ENCODE results near the gene REV3L. TPM values are rescaled to one million over a fixed set of nuclear protein-coding genes. Genes with fewer than 3 reads are reported as not detected.

Gene REV3L
- total RNA-seq, 3 donors from 2014 or later (not counting 1 experiment from before 2014, with no cell fraction given), result 18.1 to 25.5 (median 22.7) TPM

DNA sequence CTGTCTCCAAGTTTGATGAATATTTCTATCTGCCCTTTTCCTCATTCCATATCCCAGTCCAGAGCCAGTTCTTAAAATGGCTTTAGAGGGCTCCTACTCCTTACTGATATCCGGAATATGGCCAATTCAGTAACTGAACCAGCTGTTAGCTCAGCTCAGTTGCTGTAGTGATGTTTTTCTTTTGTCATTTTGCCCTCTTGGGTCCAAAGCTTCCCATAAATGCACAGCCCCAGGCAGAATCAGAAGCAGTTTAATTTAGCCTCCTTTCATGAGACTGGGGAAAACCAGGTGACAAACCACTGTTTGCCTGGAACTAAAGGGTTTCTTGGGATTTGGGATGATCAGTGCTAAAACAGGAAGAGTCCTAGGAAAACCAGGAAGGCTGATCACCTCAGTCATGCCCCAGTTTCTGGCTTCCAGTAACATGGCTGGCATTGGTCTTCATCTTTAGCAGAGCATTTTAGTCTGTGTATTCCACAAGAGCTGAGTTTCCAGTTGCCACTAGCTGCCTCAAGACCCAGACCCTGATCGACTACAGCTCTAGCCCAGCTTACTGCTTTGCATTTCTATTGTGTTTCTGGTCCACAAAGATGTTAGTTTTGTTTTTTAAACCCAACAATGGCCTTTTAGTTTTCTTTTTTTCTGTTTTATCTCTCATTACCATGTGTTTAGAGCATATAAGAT is 40.6 kb upstream of the REV3L start:
- intact Hi-C loops (cut with micrococcal nuclease), result no loop called here
- Histone ChIP-seq H3K36me3 (ENCODE audit: control insufficient read depth, insufficient read depth, low read length) (no peaks in the 10 kb centered on the region), H3K4me3 (ENCODE audit: low read length) (no peak overlapping the region), H3K27me3 (ENCODE audit: control insufficient read depth, insufficient read depth, low read length) (no peaks in the 10 kb centered on the region), H3K9me3 (ENCODE audit: control insufficient read depth, insufficient read depth, low read length) (no peaks in the 10 kb centered on the region), H3K27ac (ENCODE audit: low read length) (no peak overlapping the region), H3K4me1 (ENCODE audit: control insufficient read depth, insufficient read depth, low read length) (peaks cover 4% of the 10 kb centered on the region)
- 100% methylated on average over 2 of the region's 2 CpGs for WGBS (ENCODE audit: insufficient coverage)
- TF ChIP-seq, protein P1, sequence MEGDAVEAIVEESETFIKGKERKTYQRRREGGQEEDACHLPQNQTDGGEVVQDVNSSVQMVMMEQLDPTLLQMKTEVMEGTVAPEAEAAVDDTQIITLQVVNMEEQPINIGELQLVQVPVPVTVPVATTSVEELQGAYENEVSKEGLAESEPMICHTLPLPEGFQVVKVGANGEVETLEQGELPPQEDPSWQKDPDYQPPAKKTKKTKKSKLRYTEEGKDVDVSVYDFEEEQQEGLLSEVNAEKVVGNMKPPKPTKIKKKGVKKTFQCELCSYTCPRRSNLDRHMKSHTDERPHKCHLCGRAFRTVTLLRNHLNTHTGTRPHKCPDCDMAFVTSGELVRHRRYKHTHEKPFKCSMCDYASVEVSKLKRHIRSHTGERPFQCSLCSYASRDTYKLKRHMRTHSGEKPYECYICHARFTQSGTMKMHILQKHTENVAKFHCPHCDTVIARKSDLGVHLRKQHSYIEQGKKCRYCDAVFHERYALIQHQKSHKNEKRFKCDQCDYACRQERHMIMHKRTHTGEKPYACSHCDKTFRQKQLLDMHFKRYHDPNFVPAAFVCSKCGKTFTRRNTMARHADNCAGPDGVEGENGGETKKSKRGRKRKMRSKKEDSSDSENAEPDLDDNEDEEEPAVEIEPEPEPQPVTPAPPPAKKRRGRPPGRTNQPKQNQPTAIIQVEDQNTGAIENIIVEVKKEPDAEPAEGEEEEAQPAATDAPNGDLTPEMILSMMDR (IDR thresholded peaks at IDR 0.05), result no peak
- H3K27me3 Mint-ChIP-seq (ENCODE audit: low read depth in 2 of 2), result no peaks in the 10 kb centered on the region
- no peak for ATAC-seq
- H3K4me1 Mint-ChIP-seq, result peaks cover 11 to 23% of the 10 kb centered on the region in 2 donors
- H3K36me3 Mint-ChIP-seq, result no peaks in the 10 kb centered on the region
- H3K9me3 Mint-ChIP-seq, result no peaks in the 10 kb centered on the region
- no peak overlapping the region for H3K4me3 Mint-ChIP-seq
- no peak overlapping the region for H3K27ac Mint-ChIP-seq
- DNase-seq, result no peak

DNA sequence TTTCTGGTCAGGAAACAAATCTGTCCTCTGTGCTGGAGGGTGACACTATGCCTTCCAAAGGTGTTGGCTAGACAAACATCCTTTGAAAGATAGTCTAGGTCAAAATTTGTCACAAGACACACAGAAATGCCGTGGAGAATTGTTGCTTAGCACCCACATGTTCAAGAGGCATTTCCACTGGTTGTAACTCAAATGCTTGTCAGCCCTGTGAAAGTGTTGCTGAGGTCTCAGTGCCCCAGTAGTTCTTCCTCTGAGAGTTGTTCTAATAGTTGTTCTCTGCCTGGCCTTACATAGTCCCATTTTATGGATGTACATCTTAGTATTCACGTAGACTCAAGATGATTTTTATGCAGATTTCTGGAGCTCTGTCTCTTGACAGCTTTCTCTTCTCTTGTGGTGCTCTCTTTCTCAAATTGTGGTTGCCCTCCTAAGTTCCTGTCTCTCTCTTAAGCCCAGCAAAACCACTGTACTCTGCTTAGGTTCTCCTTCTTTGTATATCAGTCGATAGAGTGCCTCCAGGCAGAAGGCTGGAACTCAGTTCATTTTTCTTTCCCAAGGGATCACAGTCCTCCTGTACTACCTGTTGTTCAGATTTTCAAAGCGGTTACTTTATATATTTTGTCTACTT is 39.5 kb upstream of the REV3L start:
- H3K27ac Mint-ChIP-seq, result peak overlapping the region in 1 of 2 donors; percentile 69
- TF ChIP-seq, protein P1 (IDR thresholded peaks at IDR 0.05), result no peak
- H3K9me3 ChIP-seq (ENCODE audit: control insufficient read depth, insufficient read depth, low read length), result no peaks in the 10 kb centered on the region
- no peaks in the 10 kb centered on the region for H3K27me3 ChIP-seq (ENCODE audit: control insufficient read depth, insufficient read depth, low read length)
- no peak overlapping the region for H3K4me3 ChIP-seq (ENCODE audit: low read length)
- intact Hi-C loops (cut with micrococcal nuclease), result no loop called here
- ATAC-seq (peak; percentile 65 to 89 (median 79)), DNase-seq (peak in 1 of 2 donors; percentile 29)
- H3K4me1 Mint-ChIP-seq, result peaks cover 11 to 23% of the 10 kb centered on the region in 2 donors
- H3K27me3 Mint-ChIP-seq (ENCODE audit: low read depth in 2 of 2), result no peaks in the 10 kb centered on the region
- peaks cover 4% of the 10 kb centered on the region for H3K4me1 ChIP-seq (ENCODE audit: control insufficient read depth, insufficient read depth, low read length)
- no peaks in the 10 kb centered on the region for H3K36me3 ChIP-seq (ENCODE audit: control insufficient read depth, insufficient read depth, low read length)
- 28% methylated on average over 4 of the region's 4 CpGs for WGBS (ENCODE audit: insufficient coverage)
- no peaks in the 10 kb centered on the region for H3K36me3 Mint-ChIP-seq
- peak overlapping the region; percentile 0 for H3K4me3 Mint-ChIP-seq
- no peak overlapping the region for H3K27ac ChIP-seq (ENCODE audit: low read length)
- no peaks in the 10 kb centered on the region for H3K9me3 Mint-ChIP-seq

DNA sequence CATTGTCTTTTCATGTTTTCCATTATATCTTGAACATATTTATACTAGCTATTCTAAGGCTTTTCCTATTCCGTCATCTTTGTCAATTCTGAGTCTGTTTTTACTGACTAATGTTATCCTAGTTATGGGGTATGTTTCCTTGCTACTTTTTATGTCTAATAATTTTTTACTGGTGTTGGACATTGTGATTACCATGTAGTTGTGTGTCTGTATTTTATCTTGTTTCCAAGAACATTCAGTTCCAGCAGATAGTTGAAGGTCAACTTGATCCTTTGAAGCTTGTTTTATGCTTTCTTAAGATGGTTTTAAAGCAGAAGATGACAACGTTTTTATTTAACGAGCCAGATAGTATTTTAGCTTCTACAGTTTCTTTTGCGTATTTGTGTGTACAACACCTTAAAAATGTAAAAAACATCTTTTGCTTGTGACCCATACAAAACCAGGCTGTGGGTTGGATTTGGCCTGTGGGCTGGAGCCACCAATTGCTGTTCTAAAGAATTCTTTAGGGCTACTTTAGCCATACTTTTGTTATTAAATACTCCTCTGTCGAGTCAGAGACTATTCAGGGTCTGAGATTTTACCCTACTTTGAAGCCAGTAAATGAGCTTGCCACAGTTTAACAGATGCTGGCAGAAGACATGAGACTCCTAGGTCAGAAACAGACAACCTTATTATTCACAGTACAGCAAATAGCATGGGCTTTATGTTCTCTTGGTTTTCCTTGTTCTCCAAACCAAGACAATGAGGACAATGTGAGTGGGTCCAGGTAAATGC is 38.7 kb upstream of the REV3L start:
- no peak overlapping the region for H3K4me3 ChIP-seq (ENCODE audit: low read length)
- 91% methylated on average over 4 of the region's 5 CpGs for WGBS (ENCODE audit: insufficient coverage)
- DNase-seq, result no peak
- Mint-ChIP-seq H3K36me3 (no peaks in the 10 kb centered on the region), H3K4me3 (no peak overlapping the region), H3K27ac (no peak overlapping the region), H3K27me3 (ENCODE audit: low read depth in 2 of 2) (no peaks in the 10 kb centered on the region), H3K9me3 (no peaks in the 10 kb centered on the region), H3K4me1 (peaks cover 11 to 23% of the 10 kb centered on the region in 2 donors)
- H3K36me3 ChIP-seq (ENCODE audit: control insufficient read depth, insufficient read depth, low read length), result no peaks in the 10 kb centered on the region
- intact Hi-C loops (cut with micrococcal nuclease), result no loop called here
- H3K27ac ChIP-seq (ENCODE audit: low read length), result no peak overlapping the region
- TF ChIP-seq, protein P1 (IDR thresholded peaks at IDR 0.05), result no peak
- H3K4me1 ChIP-seq (ENCODE audit: control insufficient read depth, insufficient read depth, low read length), result peaks cover 4% of the 10 kb centered on the region
- no peaks in the 10 kb centered on the region for H3K9me3 ChIP-seq (ENCODE audit: control insufficient read depth, insufficient read depth, low read length)
- ATAC-seq, result no peak
- no peaks in the 10 kb centered on the region for H3K27me3 ChIP-seq (ENCODE audit: control insufficient read depth, insufficient read depth, low read length)

Measured in natural killer cell (primary cell).